Activated CD8-positive, alpha-beta memory T cell treated with anti-CD3 and anti-CD28 coated beads for 36 hours (primary cell): ENCODE results near the gene TMEM178B. TPM values are rescaled to one million over a fixed set of nuclear protein-coding genes. Genes with fewer than 3 reads are reported as not detected.
"Not testable (repeated sequence)": the region's sequence is repeated elsewhere in the genome, so short reads cannot be mapped to it uniquely, and the experiment has no call there.

Experiments used
- CTCF ChIA-PET: fragments of 350-600 bp; sonication (Branson Sonifier 250); formaldehyde crosslinking; loops from one replicate; lab custom pipeline; 2021; ENCODE audit warnings: antibody characterized with exemption; lab: Charles Lee
- POLR2A ChIA-PET: fragments of 350-600 bp; sonication (Branson Sonifier 250); formaldehyde crosslinking; loops from one replicate; lab custom pipeline; 2021; ENCODE audit warnings: antibody characterized with exemption; lab: Charles Lee
- total RNA-seq, 2 experiments: library from RNA; stranded (reverse); gene quantifications; one replicate each; pipeline ENCODE4 v1.2.3, GENCODE V29; 2021

TMEM178B gene
- total RNA-seq, 2 experiments from 2014 or later = 0.51 to 0.75 TPM

- POLR2A ChIA-PET = no interaction called here
Measured at GRCh38 chr7:141389140-141389796, 315.4 kb downstream of the TMEM178B start.

DNA sequence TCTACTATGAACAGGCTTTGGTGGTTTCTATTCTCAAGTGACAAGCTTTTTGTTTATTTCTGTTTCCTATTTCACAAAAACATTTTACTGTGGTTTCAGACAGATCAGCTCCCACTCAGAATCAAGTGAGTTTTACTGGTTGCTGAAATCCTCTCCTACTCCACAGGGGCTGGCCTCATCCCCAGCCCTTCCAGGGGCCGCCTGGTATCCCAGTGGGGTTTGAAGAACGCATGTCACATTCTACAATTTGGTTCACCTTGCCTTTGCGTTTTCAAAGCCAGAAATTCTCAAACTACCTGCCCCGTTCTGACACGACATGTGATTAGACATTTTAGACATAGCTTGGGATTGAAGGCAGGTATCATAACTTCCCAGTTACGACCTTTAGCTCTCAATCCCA is 316.5 kb downstream of the TMEM178B start:
- ChIA-PET POLR2A (no interaction called here), CTCF (no interaction called here)

More at GRCh38 chr7:141389140-141389796, 315.4 kb downstream of the TMEM178B start:
- CTCF ChIA-PET = no interaction called here

DNA sequence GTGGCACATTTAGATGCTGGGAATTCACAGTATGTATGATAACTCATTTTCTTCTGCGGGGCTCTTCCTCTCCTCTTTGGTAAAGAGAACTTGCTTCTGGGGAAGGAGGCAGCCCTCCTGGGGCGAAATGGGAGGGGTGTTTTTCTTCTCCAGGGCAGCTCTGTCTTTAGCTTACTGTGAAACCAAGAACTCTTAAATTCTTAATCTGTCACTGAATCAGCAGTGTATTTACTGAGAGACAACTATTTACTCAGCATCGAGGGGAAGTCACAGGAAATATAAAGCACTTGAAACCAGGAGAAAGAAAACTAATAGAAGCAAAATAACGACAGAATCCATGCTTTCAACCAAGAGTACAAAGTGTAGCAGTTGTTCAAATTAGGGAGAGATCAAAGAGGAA is 319.2 kb downstream of the TMEM178B start:
- ChIA-PET POLR2A (no interaction called here), CTCF (no interaction called here)

DNA sequence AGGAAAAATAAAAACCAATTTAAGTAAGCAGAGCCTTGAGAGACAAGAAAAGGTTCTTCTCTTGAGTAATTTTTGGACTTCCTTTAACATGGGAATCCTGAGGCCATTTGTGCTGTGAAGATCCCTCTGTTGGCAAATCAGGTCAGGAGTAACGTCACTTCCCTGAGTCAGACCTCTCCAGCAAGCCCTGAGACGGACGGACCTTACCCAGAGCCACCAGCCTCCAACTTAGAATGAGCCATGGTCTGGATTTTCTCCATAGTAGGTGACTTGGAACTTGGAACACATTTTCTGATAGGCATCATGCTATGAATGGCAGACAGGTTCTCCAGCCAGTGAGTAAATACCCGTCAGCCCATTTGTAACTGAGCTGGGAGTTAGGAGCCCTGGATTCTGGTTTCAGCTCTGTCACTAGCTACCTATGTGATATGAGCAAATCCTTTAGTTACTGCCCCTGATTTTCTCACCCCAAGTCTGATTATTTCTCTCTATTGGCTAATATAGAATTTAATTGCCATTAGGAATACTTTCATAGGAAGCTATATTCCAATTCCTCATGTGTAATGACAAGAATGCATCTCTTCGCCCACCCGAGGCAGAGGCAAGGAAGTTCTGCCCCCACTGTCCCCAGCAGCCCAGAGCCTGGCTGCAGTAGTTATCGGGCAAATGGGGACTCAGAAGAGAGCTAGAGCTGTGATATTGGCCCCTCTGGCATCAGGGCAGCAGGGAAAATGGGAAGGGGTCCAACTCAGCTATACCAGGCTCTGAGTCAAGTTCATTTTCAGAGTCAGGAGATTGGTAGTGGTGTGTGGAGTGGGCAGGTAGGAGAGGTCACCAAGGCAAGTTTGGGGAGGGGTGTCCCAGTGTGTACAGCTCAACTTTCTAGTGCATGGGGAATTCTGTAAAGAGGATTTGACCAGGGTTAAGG is 323.6 kb downstream of the TMEM178B start:
- ChIA-PET CTCF (interaction anchor here (1.1 kb wide), 2 partner anchors 10 to 36 kb away, joined by 3 read pairs; no protein-coding TSS in a partner anchor), POLR2A (no interaction called here)

GRCh38 chr7:141400356-141400755 is 326.5 kb downstream of the TMEM178B start:
- CTCF ChIA-PET = no interaction called here

DNA sequence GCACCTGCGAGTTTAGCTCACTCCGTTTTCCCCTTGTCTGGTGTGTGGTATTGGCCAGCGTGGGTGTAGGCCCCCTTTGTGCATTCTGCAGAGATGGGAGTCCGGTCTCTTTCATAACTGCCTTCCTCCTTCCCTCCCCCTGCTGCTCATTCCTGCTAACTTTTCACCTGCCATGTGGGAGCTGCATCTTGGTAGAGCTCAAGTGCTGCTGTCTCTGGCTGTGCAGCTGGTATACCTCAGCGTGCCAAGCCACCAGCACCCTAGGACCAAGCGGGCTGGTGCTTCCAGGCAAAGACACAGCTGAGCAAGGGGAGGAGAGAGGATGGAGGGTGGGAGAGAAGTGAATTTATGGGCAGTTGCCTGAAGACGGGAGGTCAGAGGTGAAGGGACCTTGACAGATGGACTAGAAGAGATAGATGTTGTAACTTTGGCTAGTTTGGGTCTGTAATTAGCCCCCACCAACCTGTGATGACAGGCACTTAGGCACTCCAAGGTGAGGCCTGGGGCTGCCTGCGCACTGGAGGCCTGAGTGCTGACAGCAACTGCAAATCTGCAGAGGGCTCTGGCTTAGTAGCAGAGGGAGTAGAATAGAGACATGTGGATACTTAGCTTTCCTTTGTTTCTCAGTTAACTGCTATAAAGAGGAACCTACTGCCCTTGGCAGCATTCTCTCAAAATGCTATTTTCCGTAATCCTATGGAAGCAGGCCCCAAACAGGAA is 328.6 kb downstream of the TMEM178B start:
- ChIA-PET POLR2A (no interaction called here), CTCF (no interaction called here)

More at GRCh38 chr7:141400356-141400755, 326.5 kb downstream of the TMEM178B start:
- POLR2A ChIA-PET = no interaction called here

DNA sequence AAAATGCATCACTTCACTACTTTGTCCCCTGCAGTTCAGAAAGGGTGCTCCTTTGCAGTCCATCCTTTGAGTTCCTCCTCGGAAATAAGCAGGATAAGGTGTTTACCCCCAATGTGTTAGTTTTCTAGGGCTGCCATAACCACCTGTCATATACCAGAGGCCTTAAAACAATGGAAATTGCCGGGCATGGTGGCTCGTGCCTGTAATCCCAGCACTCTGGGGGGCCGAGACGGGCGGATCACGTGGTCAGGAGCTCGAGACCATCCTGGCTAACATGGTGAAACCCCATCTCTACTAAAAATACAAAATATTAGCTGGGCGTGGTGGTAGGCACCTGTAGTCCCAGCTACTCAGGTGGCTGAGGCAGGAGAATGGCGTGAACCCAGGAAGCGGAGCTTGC is 330.0 kb downstream of the TMEM178B start:
- CTCF ChIA-PET, POLR2A ChIA-PET: not testable (repeated sequence)

GRCh38 chr7:141406347-141406746 is 332.5 kb downstream of the TMEM178B start:
- POLR2A ChIA-PET = no interaction called here
- CTCF ChIA-PET = no interaction called here

DNA sequence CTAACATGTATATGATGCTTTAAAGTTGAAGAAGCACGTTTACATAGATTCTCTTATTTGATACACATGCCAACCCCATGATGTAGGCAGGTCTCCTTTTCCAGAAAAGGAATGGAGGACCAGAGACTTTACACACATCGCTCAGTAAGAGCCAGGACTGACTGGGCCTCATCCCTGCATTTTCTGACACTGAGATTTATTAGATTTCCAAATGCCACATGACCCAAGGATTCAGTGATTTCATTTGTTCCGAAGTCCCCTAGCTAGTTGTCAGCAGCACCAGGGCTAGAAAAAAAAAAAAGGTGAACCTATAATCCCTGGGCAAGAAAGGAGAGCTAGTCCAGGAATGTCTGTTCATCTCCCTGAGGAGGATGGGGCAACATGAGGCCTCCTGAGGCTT is 334.0 kb downstream of the TMEM178B start:
- CTCF ChIA-PET = interaction anchor here (1.5 kb wide), 1 partner anchor 10 kb away, joined by 3 read pairs; no protein-coding TSS in a partner anchor
- POLR2A ChIA-PET = interaction anchor here (0.6 kb wide), 1 partner anchor 261 kb away, joined by 6 read pairs; no protein-coding TSS in a partner anchor

DNA sequence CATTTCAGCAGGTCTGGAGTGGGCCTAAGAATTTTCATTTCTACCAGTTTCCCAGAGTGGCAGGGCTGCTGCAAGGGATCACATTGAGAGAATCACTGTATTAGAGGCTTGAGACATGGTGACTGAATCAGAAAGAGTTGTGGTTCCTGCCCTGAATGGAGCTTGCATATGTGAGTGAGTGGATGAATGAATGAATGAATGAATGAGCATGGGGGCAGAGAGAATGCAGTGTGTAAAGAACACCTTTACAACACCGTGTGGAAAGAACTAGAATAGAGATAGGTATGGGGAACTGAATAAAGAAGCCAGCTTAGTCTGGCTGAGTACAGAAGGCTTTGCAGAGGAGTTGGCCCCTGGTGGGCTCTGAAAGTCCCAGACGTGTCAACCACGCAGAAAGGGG is 334.6 kb downstream of the TMEM178B start:
- POLR2A ChIA-PET = no interaction called here
- CTCF ChIA-PET = interaction anchor here (1.5 kb wide), 1 partner anchor 11 kb away, joined by 3 read pairs; no protein-coding TSS in a partner anchor

DNA sequence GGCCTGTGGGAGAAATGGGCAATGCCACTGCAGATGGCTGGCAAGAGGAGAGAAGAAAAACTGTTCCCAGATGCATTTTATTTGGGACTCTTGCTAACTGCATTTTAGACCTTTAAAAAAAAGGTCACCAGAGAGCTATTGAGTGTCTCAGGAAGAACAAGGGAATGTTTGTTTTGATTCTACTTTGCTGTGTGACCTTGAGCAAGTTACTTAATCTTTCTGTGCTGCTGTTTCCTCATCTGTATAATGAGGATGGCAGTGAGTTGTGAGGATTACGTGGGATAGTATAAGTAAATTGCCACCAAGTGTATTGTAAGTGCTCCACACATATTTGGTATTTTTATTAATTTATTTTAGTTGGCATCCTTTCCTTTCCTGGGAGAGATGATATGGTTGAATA is 335.4 kb downstream of the TMEM178B start:
- CTCF ChIA-PET = no interaction called here
- POLR2A ChIA-PET = no interaction called here

GRCh38 chr7:141409801-141410329 is 336.0 kb downstream of the TMEM178B start:
- ChIA-PET CTCF (no interaction called here), POLR2A (no interaction called here)

DNA sequence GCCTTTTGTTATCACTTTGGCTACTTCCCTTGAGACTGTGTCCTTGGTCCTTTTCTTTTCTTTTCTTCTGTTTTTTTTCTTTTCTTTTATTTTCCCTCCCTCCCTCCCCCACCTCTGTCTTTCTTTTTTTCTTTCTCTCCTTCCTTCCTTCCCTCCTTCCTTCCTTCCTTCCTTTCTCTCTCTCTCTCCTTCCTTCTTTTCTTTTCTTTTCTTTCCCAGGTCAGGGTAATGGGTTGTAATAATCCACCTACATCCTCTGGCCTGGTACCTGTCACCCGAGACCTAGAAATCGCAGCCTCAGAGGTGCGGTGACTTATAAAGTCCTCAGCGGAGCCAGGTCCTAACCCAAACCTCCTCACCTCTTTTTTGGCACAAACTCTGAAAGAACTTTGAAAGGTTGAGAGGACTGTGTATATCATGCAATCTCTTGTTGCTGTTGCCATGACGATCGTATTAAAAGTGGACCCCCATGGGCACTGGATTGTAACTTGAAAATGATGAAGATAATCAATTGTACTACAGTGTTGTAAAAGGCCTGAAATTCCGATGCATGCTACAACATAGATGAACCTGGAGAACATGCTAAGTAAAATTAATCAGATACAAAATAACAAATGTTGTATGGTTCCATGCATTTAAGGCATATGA is 336.6 kb downstream of the TMEM178B start:
- ChIA-PET POLR2A (no interaction called here), CTCF (no interaction called here)

DNA sequence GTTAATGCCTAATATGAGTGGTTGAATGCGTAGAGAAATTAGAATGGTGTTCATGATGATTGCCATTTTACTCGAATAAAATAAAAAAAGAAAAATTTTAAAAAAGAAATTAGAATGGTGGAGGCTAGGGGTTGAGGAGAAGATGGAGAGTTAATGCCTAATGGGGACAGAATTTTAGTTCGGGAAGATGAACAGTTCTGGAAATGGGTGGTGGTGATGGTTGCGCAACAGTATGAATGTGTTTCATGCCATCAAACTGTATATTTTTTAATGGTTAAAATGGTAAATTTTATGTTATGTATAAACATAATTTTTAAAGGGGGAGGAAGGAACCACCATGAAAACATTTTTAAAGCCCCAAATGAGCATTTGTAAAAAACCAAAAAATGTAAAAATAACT is 337.3 kb downstream of the TMEM178B start:
- ChIA-PET POLR2A (no interaction called here), CTCF (no interaction called here)

- CTCF ChIA-PET = no interaction called here
Measured at GRCh38 chr7:141415999-141416398, 342.1 kb downstream of the TMEM178B start.

GRCh38 chr7:141416650-141417270 is 342.9 kb downstream of the TMEM178B start:
- CTCF ChIA-PET = no interaction called here
- POLR2A ChIA-PET = no interaction called here

More at GRCh38 chr7:141415999-141416398, 342.1 kb downstream of the TMEM178B start:
- POLR2A ChIA-PET = no interaction called here

DNA sequence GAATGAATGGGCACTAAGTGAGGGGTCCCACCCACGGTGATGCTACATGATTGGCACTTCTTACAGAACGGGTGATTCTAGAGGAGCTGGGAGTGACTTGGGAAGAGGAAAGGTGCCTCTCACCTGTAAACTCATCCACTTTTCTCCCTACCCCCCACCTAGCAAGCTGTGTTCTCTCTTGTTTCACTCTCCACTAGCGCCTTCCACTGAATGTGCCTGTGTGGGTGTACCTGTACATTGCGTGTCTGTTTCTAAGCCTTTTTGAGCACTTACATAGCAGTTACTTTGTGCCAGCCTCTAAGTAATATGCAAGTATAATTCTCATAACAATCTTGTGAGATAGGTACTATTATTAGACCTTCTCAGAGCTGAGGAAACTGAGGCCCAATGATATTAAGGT is 343.6 kb downstream of the TMEM178B start:
- CTCF ChIA-PET = no interaction called here

GRCh38 chr7:141418066-141418465 is 344.2 kb downstream of the TMEM178B start:
- ChIA-PET CTCF (no interaction called here), POLR2A (no interaction called here)

More for the DNA sequence above, 343.6 kb downstream of the TMEM178B start:
- POLR2A ChIA-PET = no interaction called here

GRCh38 chr7:141421306-141421705 is 347.4 kb downstream of the TMEM178B start:
- CTCF ChIA-PET = no interaction called here

More at GRCh38 chr7:141421306-141421705, 347.4 kb downstream of the TMEM178B start:
- POLR2A ChIA-PET = no interaction called here
